ENCODE measurements around the gene SUMF2. TPM values are rescaled to one million over a fixed set of nuclear protein-coding genes. Genes with fewer than 3 reads are reported as not detected.

Gene SUMF2
- polyA plus RNA-seq, 1 donor from 2014 or later: 69.3 TPM

DNA sequence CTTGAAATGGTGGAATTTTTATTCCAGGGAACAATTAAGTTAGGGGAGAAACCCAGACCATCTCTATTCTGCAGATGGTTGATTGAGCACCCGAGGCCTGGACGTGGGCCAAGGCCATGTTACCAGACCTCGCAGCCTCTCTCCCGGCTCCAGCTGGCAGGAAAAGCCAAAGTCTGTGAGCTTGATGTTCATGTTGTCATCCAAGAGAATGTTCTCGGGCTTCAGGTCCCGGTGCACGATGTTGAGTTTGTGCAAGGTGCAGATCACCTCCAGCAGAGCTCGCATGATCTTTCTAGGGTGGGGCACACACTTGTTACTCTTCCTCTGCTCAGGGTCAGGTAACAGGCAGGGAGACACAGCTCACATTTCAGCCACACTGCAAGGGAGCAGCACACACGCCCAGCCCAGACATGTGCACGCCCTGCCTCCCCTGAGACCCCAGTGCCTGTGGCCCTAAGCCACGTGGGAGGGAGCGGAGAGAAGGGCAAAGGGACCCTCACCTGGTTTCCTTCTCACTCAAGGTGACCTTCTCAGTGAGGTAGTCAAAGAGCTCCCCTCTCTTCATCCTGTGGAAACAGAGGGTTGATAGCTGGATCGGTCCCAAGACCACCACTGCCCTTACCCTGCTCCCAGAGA, 19.2 kb downstream of the SUMF2 start:
- no peak overlapping the region for H3K9ac ChIP-seq (ENCODE audit: low read length)
- H4K20me1 ChIP-seq (ENCODE audit: insufficient read depth): no peaks in the 10 kb centered on the region
- no peak overlapping the region for H2AFZ ChIP-seq (ENCODE audit: low read depth, low read length)
- no peak overlapping the region for H3K4me2 ChIP-seq (ENCODE audit: low read length)
- no peaks in the 10 kb centered on the region for H3K9me3 ChIP-seq (ENCODE audit: low read length)
- no peaks in the 10 kb centered on the region for H3K9me2 ChIP-seq (ENCODE audit: insufficient read depth, low read length)
- no peaks in the 10 kb centered on the region for H3K79me2 ChIP-seq (replicated peaks; ENCODE audit: insufficient read depth, low read length)
- H3K4me3 ChIP-seq (ENCODE audit: low read length): no peak overlapping the region
- TF ChIP-seq EP300 (conservative IDR thresholded peaks at IDR 0.05; ENCODE audit: poor library complexity, severe bottlenecking): no peak
- TF ChIP-seq REST (IDR thresholded peaks at IDR 0.05; ENCODE audit: borderline replicate concordance): no peak
- no peak for TF ChIP-seq EZH2 (IDR thresholded peaks at IDR 0.05; ENCODE audit: borderline replicate concordance, insufficient read depth, low read length, poor library complexity, severe bottlenecking)
- no peak for TF ChIP-seq POLR2AphosphoS5 (IDR thresholded peaks at IDR 0.05)
- no peak for TF ChIP-seq RAD21 (conservative IDR thresholded peaks at IDR 0.05)
- no peak for TF ChIP-seq TAF1 (IDR thresholded peaks at IDR 0.05; ENCODE audit: low read depth)
- TF ChIP-seq SMC3 (conservative IDR thresholded peaks at IDR 0.05; ENCODE audit: poor library complexity): no peak
- TF ChIP-seq, protein P1, sequence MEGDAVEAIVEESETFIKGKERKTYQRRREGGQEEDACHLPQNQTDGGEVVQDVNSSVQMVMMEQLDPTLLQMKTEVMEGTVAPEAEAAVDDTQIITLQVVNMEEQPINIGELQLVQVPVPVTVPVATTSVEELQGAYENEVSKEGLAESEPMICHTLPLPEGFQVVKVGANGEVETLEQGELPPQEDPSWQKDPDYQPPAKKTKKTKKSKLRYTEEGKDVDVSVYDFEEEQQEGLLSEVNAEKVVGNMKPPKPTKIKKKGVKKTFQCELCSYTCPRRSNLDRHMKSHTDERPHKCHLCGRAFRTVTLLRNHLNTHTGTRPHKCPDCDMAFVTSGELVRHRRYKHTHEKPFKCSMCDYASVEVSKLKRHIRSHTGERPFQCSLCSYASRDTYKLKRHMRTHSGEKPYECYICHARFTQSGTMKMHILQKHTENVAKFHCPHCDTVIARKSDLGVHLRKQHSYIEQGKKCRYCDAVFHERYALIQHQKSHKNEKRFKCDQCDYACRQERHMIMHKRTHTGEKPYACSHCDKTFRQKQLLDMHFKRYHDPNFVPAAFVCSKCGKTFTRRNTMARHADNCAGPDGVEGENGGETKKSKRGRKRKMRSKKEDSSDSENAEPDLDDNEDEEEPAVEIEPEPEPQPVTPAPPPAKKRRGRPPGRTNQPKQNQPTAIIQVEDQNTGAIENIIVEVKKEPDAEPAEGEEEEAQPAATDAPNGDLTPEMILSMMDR (IDR thresholded peaks at IDR 0.05; ENCODE audit: poor library complexity, severe bottlenecking): no peak
- H3F3A ChIP-seq (ENCODE audit: insufficient read depth, low read length, poor library complexity, severe bottlenecking): no peaks in the 10 kb centered on the region
- H3K36me3 ChIP-seq (ENCODE audit: insufficient read depth, low read length): no peaks in the 10 kb centered on the region
- no peak overlapping the region for H3K27ac ChIP-seq (ENCODE audit: low read length)
- H3K27me3 ChIP-seq (ENCODE audit: insufficient read depth, low read depth, low read length): no peaks in the 10 kb centered on the region

DNA sequence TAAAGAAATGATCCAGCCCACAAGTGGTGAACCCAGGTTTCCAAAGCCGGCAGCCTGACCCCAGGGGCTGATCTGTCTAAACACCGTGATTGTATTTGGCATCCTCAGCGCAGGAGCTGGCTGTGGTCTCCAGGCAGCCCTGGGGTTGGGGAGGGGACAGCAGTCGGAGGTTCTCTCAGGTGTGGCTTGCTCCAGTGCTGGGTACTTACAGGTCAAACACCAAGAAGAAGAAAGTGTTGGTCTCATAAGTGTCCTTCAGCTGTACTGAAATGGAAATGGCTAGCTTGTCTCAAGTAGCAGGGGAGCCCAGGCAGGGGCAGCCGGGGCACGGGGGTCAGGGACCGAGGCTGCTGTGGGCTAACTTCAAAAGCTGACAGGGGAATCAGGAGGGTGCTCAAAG, 22.7 kb downstream of the SUMF2 start:
- Histone ChIP-seq H3K9me3 (ENCODE audit: low read length) (no peaks in the 10 kb centered on the region), H3K9me2 (ENCODE audit: insufficient read depth, low read length) (no peaks in the 10 kb centered on the region), H3K27me3 (ENCODE audit: insufficient read depth, low read depth, low read length) (no peaks in the 10 kb centered on the region), H3F3A (ENCODE audit: insufficient read depth, low read length, poor library complexity, severe bottlenecking) (no peaks in the 10 kb centered on the region), H2AFZ (ENCODE audit: low read depth, low read length) (no peak overlapping the region), H3K36me3 (ENCODE audit: insufficient read depth, low read length) (no peaks in the 10 kb centered on the region), H3K79me2 (replicated peaks; ENCODE audit: insufficient read depth, low read length) (no peaks in the 10 kb centered on the region), H3K9ac (ENCODE audit: low read length) (no peak overlapping the region), H3K4me2 (ENCODE audit: low read length) (no peak overlapping the region), H3K4me3 (ENCODE audit: low read length) (no peak overlapping the region), H3K27ac (ENCODE audit: low read length) (no peak overlapping the region), H4K20me1 (ENCODE audit: insufficient read depth) (no peaks in the 10 kb centered on the region)
- no peak for TF ChIP-seq EZH2 (IDR thresholded peaks at IDR 0.05; ENCODE audit: borderline replicate concordance, insufficient read depth, low read length, poor library complexity, severe bottlenecking)
- TF ChIP-seq RAD21 (conservative IDR thresholded peaks at IDR 0.05): no peak
- TF ChIP-seq, protein P1 (IDR thresholded peaks at IDR 0.05; ENCODE audit: poor library complexity, severe bottlenecking): no peak
- TF ChIP-seq EP300 (conservative IDR thresholded peaks at IDR 0.05; ENCODE audit: poor library complexity, severe bottlenecking): no peak
- TF ChIP-seq MXI1 (conservative IDR thresholded peaks at IDR 0.05; ENCODE audit: poor library complexity, severe bottlenecking): no peak
- no peak for TF ChIP-seq REST (IDR thresholded peaks at IDR 0.05; ENCODE audit: borderline replicate concordance)
- no peak for TF ChIP-seq TAF1 (IDR thresholded peaks at IDR 0.05; ENCODE audit: low read depth)
- no peak for TF ChIP-seq SMC3 (conservative IDR thresholded peaks at IDR 0.05; ENCODE audit: poor library complexity)
- no peak for TF ChIP-seq POLR2AphosphoS5 (IDR thresholded peaks at IDR 0.05)

Data from neural cell (in vitro differentiated cells).